ENCODE results near the gene SFSWAP. TPM values are rescaled to one million over a fixed set of nuclear protein-coding genes. Genes with fewer than 3 reads are reported as not detected.

Gene SFSWAP
- total RNA-seq, 1 donor from 2014 or later = 60.1 TPM

DNA sequence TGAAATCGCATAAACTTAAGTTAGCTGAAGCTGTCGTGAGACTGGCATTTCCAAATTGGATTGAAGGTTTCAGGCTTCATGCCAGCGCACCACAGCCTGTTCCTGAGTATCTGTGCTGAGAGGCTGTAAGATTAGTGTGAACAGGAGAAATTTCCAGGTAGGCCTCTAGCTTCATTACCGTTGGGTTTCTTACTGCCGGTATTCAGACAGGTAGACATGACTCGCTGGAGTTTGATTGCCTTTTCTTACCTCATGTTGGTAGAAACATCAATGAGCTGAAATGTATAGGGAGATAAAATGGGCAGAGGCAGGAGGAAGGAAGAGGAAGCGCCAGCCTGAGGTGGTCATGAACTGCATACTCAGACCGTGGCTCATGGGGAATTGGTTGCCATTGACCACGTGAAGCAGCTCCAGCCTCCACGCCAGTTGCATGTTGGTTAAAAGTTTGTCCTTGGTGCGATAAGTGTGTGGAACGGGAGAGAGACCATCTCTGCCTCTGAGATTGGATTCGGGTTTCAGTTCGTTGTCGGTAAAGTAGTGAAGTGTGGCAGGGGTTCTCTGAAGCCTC lies 75.0 kb downstream of the SFSWAP start:
- no peak overlapping the region for H3K4me3 Mint-ChIP-seq (ENCODE audit: low read depth)
- H3K36me3 Mint-ChIP-seq (ENCODE audit: low read depth) = peaks cover 46% of the 10 kb centered on the region
- intact Hi-C loops (cut with micrococcal nuclease) = no loop called here
- H3K9me3 Mint-ChIP-seq = no peaks in the 10 kb centered on the region
- H3K27ac Mint-ChIP-seq = no peak overlapping the region
- DNase-seq (ENCODE audit: low spot score) = no peak
- no peaks in the 10 kb centered on the region for H3K27me3 Mint-ChIP-seq (ENCODE audit: low read depth)
- H3K4me1 Mint-ChIP-seq (ENCODE audit: low read depth) = no peaks in the 10 kb centered on the region

DNA sequence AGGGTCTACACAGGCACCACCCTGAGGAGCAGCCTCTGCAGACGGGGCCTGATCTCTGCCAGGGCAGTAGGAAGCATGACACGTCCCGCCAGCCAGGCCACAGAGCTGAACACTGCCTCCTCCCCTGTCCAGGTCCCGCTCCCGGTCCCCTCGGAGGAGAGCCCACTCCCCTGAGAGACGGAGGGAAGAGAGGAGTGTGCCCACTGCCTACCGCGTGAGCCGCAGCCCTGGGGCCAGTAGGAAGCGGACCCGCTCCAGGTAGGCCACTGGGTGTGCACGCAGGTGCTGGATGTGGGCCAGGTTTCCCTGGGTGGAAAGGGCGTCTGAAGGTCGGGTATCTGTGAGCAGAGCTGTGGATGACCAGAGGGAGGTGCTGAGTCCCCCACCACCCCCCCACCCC lies 75.4 kb downstream of the SFSWAP start:
- H3K9me3 Mint-ChIP-seq = no peaks in the 10 kb centered on the region
- intact Hi-C loops (cut with micrococcal nuclease) = no loop called here
- no peak for DNase-seq (ENCODE audit: low spot score)
- H3K36me3 Mint-ChIP-seq (ENCODE audit: low read depth) = peaks cover 49% of the 10 kb centered on the region
- no peaks in the 10 kb centered on the region for H3K4me1 Mint-ChIP-seq (ENCODE audit: low read depth)
- H3K4me3 Mint-ChIP-seq (ENCODE audit: low read depth) = no peak overlapping the region
- H3K27ac Mint-ChIP-seq = no peak overlapping the region
- no peaks in the 10 kb centered on the region for H3K27me3 Mint-ChIP-seq (ENCODE audit: low read depth)

DNA sequence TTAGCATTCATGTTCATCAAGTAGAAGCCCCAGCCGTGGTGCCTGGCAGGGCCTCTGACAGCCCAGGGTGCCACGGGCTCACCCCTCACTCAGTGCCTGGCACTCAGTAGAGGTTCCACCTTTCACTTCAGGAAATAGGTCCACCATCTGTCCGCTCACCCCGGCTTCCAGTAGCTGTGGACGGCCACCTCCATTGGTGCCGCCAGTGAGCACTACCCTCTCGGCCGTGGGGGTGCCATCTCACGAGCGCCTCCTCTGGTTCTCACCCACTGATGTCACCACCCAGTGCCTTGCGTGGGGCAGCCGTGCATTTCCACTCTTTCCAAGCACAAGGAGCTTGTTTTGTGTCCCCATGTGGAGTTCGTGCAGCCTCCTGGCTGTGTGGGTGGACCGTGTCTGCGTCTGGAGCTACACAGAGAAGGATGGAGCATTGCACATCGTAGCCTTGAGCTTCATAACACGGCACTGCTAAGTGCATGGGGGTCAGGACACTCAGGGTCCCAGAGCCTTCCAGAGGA lies 76.3 kb downstream of the SFSWAP start:
- intact Hi-C loops (cut with micrococcal nuclease) = no loop called here
- Mint-ChIP-seq H3K4me3 (ENCODE audit: low read depth) (no peak overlapping the region), H3K27ac (no peak overlapping the region), H3K9me3 (no peaks in the 10 kb centered on the region), H3K36me3 (ENCODE audit: low read depth) (peaks cover 50% of the 10 kb centered on the region), H3K4me1 (ENCODE audit: low read depth) (no peaks in the 10 kb centered on the region), H3K27me3 (ENCODE audit: low read depth) (no peaks in the 10 kb centered on the region)
- no peak for DNase-seq (ENCODE audit: low spot score)

DNA sequence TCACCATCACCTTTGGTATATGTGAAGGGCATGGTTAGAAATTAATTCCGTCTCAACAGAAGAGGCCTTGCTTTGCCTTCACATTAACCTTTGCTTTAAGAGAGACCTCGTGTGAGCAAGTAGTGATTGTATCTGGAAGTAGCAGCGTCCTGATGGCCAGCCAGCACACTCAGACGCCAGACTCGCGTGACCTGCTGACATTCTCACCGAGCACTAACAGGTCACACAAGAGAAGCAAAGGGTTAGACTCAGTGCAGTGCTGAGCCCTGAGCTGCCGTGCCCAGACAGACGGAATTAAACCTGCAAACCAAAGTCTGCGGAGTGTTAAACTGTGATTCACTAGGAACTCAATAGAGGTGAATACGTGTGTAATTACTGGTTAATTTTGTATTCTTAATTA lies 77.2 kb downstream of the SFSWAP start:
- no peak overlapping the region for H3K27ac Mint-ChIP-seq
- no peaks in the 10 kb centered on the region for H3K4me1 Mint-ChIP-seq (ENCODE audit: low read depth)
- no peaks in the 10 kb centered on the region for H3K27me3 Mint-ChIP-seq (ENCODE audit: low read depth)
- intact Hi-C loops (cut with micrococcal nuclease) = no loop called here
- no peak overlapping the region for H3K4me3 Mint-ChIP-seq (ENCODE audit: low read depth)
- peaks cover 47% of the 10 kb centered on the region for H3K36me3 Mint-ChIP-seq (ENCODE audit: low read depth)
- no peak for DNase-seq (ENCODE audit: low spot score)
- H3K9me3 Mint-ChIP-seq = no peaks in the 10 kb centered on the region

DNA sequence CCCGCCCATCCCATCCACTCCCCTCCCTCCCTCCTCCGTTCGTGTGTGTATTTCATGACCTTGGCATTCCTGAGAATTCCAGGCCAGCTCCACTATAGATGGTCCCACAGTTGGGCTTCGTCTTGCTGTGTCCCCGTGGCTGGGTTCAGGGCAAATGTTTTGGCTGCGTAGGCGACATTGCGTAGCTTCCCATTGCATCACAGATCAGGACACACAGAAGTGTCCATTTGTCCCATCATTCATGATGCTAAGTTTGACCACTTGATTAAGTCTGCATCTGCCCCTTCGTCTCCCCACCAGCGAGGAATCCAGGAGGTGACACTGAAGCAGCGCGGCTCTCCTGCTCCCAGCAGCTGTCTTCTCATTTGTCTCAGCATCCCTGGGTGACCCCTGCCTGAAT lies 78.7 kb downstream of the SFSWAP start:
- Mint-ChIP-seq H3K27ac (no peak overlapping the region), H3K4me3 (ENCODE audit: low read depth) (no peak overlapping the region), H3K36me3 (ENCODE audit: low read depth) (peaks cover 50% of the 10 kb centered on the region), H3K4me1 (ENCODE audit: low read depth) (no peaks in the 10 kb centered on the region), H3K9me3 (no peaks in the 10 kb centered on the region), H3K27me3 (ENCODE audit: low read depth) (no peaks in the 10 kb centered on the region)
- intact Hi-C loops (cut with micrococcal nuclease) = no loop called here
- no peak for DNase-seq (ENCODE audit: low spot score)

DNA sequence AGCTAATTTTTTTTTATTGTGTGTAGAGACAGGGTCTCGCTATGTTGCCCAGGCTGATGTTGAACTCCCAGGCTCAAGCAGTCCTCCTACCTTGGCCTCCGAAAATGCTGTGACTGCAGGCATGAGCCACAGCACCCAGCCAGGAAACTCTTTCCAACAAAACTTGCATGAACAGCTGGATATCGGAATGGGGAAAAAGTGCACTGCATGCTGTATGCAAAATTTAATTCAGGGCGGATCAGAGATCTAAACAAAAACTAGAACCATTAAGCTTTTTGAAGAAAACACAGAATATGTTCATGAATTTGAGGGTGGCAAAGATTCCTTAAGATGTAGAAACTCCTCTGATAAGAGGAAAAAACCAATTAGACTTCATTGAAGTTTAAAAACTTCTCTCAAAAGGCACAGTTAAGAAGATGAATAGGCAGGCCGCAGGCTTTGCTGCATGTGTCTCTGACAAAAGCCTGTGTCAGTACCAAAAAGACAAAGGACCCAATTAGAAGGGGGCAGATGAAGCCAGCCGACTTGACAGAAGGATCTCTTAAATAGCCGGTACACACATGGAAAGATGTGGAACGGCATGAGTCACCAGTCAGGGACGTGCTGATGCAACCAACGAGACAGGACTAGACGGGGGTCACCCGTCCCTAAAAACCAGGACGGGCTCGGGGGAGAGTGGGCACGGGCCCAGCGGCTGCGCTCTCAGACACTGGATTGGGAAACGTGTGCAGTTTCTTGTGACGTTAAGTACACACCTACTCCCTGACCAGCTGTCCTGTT lies 82.5 kb downstream of the SFSWAP start:
- no peak for DNase-seq (ENCODE audit: low spot score)
- intact Hi-C loops (cut with micrococcal nuclease) = no loop called here
- Mint-ChIP-seq H3K9me3 (no peaks in the 10 kb centered on the region), H3K4me1 (ENCODE audit: low read depth) (no peaks in the 10 kb centered on the region), H3K36me3 (ENCODE audit: low read depth) (peaks cover 48% of the 10 kb centered on the region), H3K27ac (no peak overlapping the region), H3K4me3 (ENCODE audit: low read depth) (no peak overlapping the region), H3K27me3 (ENCODE audit: low read depth) (no peaks in the 10 kb centered on the region)

DNA sequence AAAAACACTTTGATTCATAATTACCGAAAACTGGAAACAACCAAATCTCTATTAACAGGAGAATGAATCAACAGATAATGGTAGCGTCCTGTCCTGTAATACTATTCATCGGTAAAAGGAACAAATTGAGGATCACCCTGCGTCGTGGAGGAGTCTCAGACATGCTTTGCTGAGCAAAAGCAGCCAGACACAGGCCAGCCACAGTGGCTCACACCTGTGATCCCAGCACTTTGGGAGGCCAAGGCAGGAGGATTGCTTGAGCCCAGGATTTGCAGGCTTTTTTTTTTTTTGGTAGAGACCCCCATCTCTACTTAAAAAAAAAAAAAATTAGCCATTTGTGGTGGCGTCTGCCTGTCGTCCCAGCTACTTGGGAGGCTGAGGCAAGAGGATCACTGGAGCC lies 83.2 kb downstream of the SFSWAP start:
- Mint-ChIP-seq H3K27me3 (ENCODE audit: low read depth) (no peaks in the 10 kb centered on the region), H3K4me3 (ENCODE audit: low read depth) (no peak overlapping the region), H3K4me1 (ENCODE audit: low read depth) (no peaks in the 10 kb centered on the region), H3K9me3 (no peaks in the 10 kb centered on the region), H3K27ac (no peak overlapping the region), H3K36me3 (ENCODE audit: low read depth) (peaks cover 48% of the 10 kb centered on the region)
- intact Hi-C loops (cut with micrococcal nuclease) = no loop called here
- DNase-seq (ENCODE audit: low spot score) = no peak

DNA sequence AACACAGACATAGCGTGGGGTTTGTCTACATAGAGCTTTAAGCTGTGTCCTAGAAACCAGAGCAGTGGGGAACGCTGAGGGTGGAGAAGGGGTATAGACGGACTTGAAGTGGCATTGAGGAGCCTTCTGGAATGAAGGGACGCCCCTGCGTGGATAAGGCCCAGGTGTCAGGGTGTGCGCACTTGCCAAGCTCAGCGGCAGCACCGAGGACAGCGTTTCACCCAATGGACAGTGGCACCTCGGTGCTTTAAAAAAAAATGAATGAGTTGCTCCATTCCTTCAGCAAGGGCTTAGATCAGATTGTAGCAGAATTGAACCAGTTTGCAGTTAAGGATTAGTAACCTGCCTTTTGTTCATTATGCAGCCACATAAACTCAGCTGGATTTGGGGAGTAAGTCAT lies 83.7 kb downstream of the SFSWAP start:
- H3K36me3 Mint-ChIP-seq (ENCODE audit: low read depth) = peaks cover 52% of the 10 kb centered on the region
- no peaks in the 10 kb centered on the region for H3K27me3 Mint-ChIP-seq (ENCODE audit: low read depth)
- H3K4me3 Mint-ChIP-seq (ENCODE audit: low read depth) = no peak overlapping the region

DNA sequence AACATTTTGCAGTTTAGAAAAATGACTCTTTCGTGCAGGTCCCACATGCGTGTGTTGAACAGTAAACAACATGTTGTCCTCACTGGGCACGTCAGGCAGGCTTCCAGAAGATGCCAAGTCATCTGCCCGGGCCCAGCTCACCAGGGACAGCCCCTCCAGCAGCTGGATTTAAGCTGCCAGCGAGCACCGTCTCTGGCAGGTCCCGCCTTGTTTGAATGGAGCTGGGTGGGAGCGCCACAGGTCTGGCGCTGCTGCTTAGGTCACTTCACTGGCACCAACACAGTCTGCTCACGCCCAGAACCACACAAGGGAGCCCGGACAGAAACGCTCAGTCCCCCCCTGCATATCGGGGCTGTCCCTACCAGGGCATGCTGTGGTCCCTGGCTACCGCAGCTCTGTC lies 84.2 kb downstream of the SFSWAP start:
- no peak overlapping the region for H3K27ac Mint-ChIP-seq
- H3K27me3 Mint-ChIP-seq (ENCODE audit: low read depth) = no peaks in the 10 kb centered on the region
- intact Hi-C loops (cut with micrococcal nuclease) = no loop called here
- H3K36me3 Mint-ChIP-seq (ENCODE audit: low read depth) = peaks cover 52% of the 10 kb centered on the region
- H3K4me3 Mint-ChIP-seq (ENCODE audit: low read depth) = no peak overlapping the region
- no peak for DNase-seq (ENCODE audit: low spot score)
- H3K4me1 Mint-ChIP-seq (ENCODE audit: low read depth) = no peaks in the 10 kb centered on the region
- H3K9me3 Mint-ChIP-seq = no peaks in the 10 kb centered on the region

More for the DNA sequence above, 83.7 kb downstream of the SFSWAP start:
- DNase-seq (ENCODE audit: low spot score) = no peak
- no peaks in the 10 kb centered on the region for H3K4me1 Mint-ChIP-seq (ENCODE audit: low read depth)
- intact Hi-C loops (cut with micrococcal nuclease) = no loop called here
- no peaks in the 10 kb centered on the region for H3K9me3 Mint-ChIP-seq
- H3K27ac Mint-ChIP-seq = no peak overlapping the region

DNA sequence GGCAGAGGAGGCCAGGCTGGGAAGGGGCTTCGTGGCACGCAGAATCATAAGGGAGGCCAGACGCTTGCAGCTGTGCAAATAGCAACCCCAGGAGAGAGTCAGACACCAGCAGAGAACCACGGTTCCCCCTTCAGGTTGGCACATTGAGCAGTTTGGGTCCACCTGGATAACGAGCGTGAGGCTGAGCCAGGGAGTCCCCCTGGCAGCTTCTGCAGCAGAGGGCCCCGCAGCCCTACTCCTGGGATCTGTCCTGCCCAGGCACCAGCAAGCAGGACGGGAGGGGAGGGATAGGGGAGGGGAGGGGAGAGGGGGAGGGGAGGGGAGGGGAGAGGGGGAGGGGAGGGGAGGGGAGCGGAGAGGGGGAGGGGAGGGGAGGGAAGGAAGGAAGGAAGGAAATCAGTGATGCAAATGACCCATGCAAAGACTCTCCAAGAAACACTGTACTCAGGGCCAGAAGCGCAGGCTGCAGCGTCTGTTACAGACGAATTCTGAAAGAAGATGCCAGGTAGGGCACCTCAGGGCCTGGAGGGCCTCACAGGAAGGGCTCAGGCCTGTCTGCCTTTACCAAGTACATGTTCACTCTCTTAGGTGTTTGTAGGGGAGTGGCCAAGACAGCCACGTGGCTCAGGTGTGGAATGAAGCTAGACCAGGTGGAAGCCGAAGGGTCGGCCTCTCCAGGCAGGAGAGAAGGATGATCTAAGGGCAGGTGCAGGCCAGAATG lies 85.0 kb downstream of the SFSWAP start:
- intact Hi-C loops (cut with micrococcal nuclease) = no loop called here
- no peaks in the 10 kb centered on the region for H3K27me3 Mint-ChIP-seq (ENCODE audit: low read depth)
- no peaks in the 10 kb centered on the region for H3K9me3 Mint-ChIP-seq
- H3K4me1 Mint-ChIP-seq (ENCODE audit: low read depth) = no peaks in the 10 kb centered on the region
- no peak for DNase-seq (ENCODE audit: low spot score)
- peaks cover 50% of the 10 kb centered on the region for H3K36me3 Mint-ChIP-seq (ENCODE audit: low read depth)
- H3K4me3 Mint-ChIP-seq (ENCODE audit: low read depth) = no peak overlapping the region
- H3K27ac Mint-ChIP-seq = no peak overlapping the region

DNA sequence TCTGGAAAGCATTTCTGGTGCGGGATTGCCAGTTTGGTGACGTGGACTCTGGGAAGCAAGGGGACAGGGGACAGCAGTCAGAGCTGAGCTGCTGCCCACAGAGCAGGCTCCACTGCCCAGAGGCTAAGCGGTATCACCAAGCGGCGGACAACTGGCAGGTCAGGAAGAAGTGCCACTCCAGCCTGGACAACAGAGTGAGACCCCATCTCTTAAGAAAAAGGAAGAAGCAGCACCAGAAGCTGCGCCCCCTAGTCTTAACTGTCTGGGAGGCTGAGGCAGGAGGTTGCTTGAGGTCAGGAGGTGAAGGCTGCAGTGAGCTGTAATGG lies 85.5 kb downstream of the SFSWAP start:
- H3K36me3 Mint-ChIP-seq (ENCODE audit: low read depth) = peaks cover 50% of the 10 kb centered on the region
- no peak for DNase-seq (ENCODE audit: low spot score)
- no peaks in the 10 kb centered on the region for H3K9me3 Mint-ChIP-seq
- no peak overlapping the region for H3K4me3 Mint-ChIP-seq (ENCODE audit: low read depth)
- H3K27me3 Mint-ChIP-seq (ENCODE audit: low read depth) = no peaks in the 10 kb centered on the region
- intact Hi-C loops (cut with micrococcal nuclease) = no loop called here
- no peak overlapping the region for H3K27ac Mint-ChIP-seq
- H3K4me1 Mint-ChIP-seq (ENCODE audit: low read depth) = no peaks in the 10 kb centered on the region

DNA sequence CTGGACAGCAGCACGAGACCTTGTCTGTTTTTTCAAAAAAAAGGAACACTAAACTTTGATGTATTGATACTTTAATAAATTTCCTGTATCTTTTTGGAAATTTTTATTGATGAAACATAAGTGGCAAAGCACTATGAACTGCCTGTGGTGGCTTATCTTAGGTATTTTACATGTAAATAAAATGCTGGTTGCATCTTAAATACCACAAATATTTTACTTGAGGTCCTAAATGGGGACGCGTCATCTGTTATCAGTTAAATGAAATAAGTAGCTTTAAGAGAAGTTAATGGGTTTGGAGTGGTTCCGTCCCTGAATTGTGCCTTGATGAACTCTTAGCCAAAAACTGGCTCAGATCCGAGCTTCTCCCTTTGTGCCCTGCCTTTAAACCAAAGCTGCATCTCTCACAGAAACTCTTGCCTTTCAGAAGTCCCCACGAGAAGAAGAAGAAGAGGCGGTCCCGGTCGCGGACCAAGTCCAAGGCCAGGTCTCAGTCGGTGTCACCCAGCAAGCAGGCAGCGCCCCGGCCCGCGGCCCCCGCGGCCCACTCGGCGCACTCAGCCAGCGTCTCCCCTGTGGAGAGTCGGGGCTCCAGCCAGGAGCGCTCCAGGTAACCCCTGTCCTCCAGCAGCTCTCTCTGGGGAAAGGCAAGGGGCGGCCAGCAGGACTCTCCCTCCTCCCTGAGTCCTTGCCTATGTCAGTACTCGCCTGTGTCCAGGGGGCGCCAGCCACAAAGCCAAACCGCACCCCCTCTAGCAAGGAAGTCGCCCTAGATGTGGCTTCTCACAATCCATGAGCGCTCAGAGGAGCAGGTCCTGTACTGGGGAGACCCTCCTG lies 86.1 kb downstream of the SFSWAP start:
- H3K9me3 Mint-ChIP-seq = no peaks in the 10 kb centered on the region
- H3K27ac Mint-ChIP-seq = no peak overlapping the region
- no peak overlapping the region for H3K4me3 Mint-ChIP-seq (ENCODE audit: low read depth)
- no peaks in the 10 kb centered on the region for H3K4me1 Mint-ChIP-seq (ENCODE audit: low read depth)
- no peaks in the 10 kb centered on the region for H3K27me3 Mint-ChIP-seq (ENCODE audit: low read depth)
- DNase-seq (ENCODE audit: low spot score) = no peak
- intact Hi-C loops (cut with micrococcal nuclease) = no loop called here
- peaks cover 51% of the 10 kb centered on the region for H3K36me3 Mint-ChIP-seq (ENCODE audit: low read depth)
